Upper lobe of left lung (tissue), 4 donors: ENCODE measurements around the gene PRR22.

Experiments
- POLR2A ChIP-seq, 4 donors: fragments of 450-650 bp; IDR thresholded peaks; one replicate each; pipeline ENCODE4 v1.5.1; 2016 to 2017; ENCODE audit warnings: antibody characterized with exemption in 4 of 4, mild to moderate bottlenecking in 2 of 4
- POLR2AphosphoS5 ChIP-seq, 2 donors: sonication (generic); formaldehyde crosslinking; IDR thresholded peaks; one replicate each; pipeline ENCODE4 v1.5.1; 2017; ENCODE audit warnings: antibody characterized with exemption in 2 of 2
- TF ChIP-seq, protein P1 (sequence below), 6 experiments: fragments of 450-650 bp in 4 of 6; fragments of 200-600 bp in 2 of 6; sonication (generic) in 2 of 6; IDR thresholded peaks; one replicate each; pipeline ENCODE4 v1.5.1; 2016 to 2019; ENCODE audit warnings: antibody characterized with exemption in 6 of 6

DNA sequence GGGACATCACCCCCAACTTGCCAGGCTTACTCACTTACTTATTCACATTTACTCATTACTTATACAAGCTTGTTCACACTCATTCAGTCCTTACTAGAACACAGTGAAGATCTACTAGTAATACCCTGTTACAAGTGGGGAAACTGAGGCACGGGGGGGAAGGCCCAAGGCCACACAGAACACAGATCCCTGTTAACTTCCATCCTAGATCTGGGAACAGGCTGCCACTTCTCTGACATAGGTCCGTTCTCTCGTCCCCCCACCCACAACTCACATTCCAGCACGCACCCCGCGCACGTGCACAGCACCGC lies 18.9 kb upstream of the PRR22 start:
- TF ChIP-seq POLR2A (IDR thresholded peaks at IDR 0.05) (no peak), POLR2AphosphoS5 (IDR thresholded peaks at IDR 0.05) (no peak)
- TF ChIP-seq, protein P1, sequence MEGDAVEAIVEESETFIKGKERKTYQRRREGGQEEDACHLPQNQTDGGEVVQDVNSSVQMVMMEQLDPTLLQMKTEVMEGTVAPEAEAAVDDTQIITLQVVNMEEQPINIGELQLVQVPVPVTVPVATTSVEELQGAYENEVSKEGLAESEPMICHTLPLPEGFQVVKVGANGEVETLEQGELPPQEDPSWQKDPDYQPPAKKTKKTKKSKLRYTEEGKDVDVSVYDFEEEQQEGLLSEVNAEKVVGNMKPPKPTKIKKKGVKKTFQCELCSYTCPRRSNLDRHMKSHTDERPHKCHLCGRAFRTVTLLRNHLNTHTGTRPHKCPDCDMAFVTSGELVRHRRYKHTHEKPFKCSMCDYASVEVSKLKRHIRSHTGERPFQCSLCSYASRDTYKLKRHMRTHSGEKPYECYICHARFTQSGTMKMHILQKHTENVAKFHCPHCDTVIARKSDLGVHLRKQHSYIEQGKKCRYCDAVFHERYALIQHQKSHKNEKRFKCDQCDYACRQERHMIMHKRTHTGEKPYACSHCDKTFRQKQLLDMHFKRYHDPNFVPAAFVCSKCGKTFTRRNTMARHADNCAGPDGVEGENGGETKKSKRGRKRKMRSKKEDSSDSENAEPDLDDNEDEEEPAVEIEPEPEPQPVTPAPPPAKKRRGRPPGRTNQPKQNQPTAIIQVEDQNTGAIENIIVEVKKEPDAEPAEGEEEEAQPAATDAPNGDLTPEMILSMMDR (IDR thresholded peaks at IDR 0.05), result no peak
